GM12878 (cell line): ENCODE data around the gene DPH1. TPM values are rescaled to one million over a fixed set of nuclear protein-coding genes. Genes with fewer than 3 reads are reported as not detected.
A peak's percentile ranks its signal among the peaks of the same experiment; 100 is the strongest.

Source experiments
- ATAC-seq: fragments of 200-7000 bp; cut with Tn5 transposase; 3 replicates; pipeline ENCODE4 v1.9.1; 2020; ENCODE audit warnings: mild to moderate bottlenecking, moderate library complexity
- BruUV-seq: library from RNA; stranded (reverse); fragments of 400-500 nt; replicated peaks from 2 replicates; lab custom pipeline; 2021; lab: Mats Ljungman, UMichigan
- CTCF ChIA-PET: fragments of 300-600 bp; sonication (Branson Sonifier 250); formaldehyde crosslinking; extraction: SDS; loops from one replicate; lab custom pipeline; 2021; ENCODE audit warnings: inconsistent platforms; lab: Yijun Ruan, JAX
- POLR2A ChIA-PET: fragments of 350-600 bp; formaldehyde crosslinking; extraction: SDS; loops from one replicate; lab custom pipeline; 2021; ENCODE audit warnings: inconsistent platforms; lab: Charles Lee
- RAD21 ChIA-PET: fragments of 300-600 bp; sonication (Branson Sonifier 250); formaldehyde crosslinking; loops from one replicate; lab custom pipeline; 2023; ENCODE audit warnings: antibody characterized with exemption; ENCODE audit not compliant: unreplicated experiment; lab: Charles Lee
- SMC1A ChIA-PET: fragments of 300-600 bp; sonication (Branson Sonifier 250); formaldehyde crosslinking; loops from one replicate; lab custom pipeline; 2023; ENCODE audit not compliant: unreplicated experiment, uncharacterized antibody; lab: Charles Lee
- DNase-seq: peaks from one replicate; pipeline ENCODE4 v3.0.0-alpha.2; 2011; ENCODE audit warnings: low read depth, low spot score
- FAIRE-seq: peaks from 3 replicates; lab custom pipeline; 2011; peaks lifted over from hg19 to GRCh38; lab: Jason Lieb, UNC
- H2AFZ ChIP-seq: 2 replicates; pipeline ENCODE4 v1.6.0; 2011; ENCODE audit warnings: low read depth, low read length, control low read depth; ENCODE audit not compliant: control insufficient read depth
- H3K27ac ChIP-seq: 2 replicates; pipeline ENCODE4 v1.5.1; 2011; ENCODE audit warnings: control low read depth; ENCODE audit not compliant: control insufficient read depth, insufficient read depth
- H3K27me3 ChIP-seq, 2 experiments: replicated peaks in 1 of 2; 2 replicates each; pipeline versions ENCODE4 v1.6.0 to v1.6.1; 2011; ENCODE audit warnings: low read length in 1 of 2; ENCODE audit not compliant: control insufficient read depth in 2 of 2, insufficient read depth in 2 of 2
- H3K36me3 ChIP-seq, 2 experiments: 2 replicates each; pipeline ENCODE4 v1.5.1; 2011; ENCODE audit warnings: low read length in 1 of 2; ENCODE audit not compliant: control insufficient read depth in 2 of 2, insufficient read depth in 2 of 2
- H3K4me1 ChIP-seq: 2 replicates; pipeline ENCODE4 v1.6.1; 2011; ENCODE audit warnings: mild to moderate bottlenecking, low read length, moderate library complexity, mixed read lengths; ENCODE audit not compliant: control insufficient read depth, insufficient read depth
- H3K4me2 ChIP-seq: 2 replicates; pipeline ENCODE4 v1.6.0; 2011; ENCODE audit warnings: control low read depth; ENCODE audit not compliant: control insufficient read depth, insufficient read depth
- H3K4me3 ChIP-seq: fragments of 200-600 bp; sonication (generic); 2 replicates; pipeline ENCODE4 v1.5.1; 2016
- H3K79me2 ChIP-seq: 2 replicates; pipeline ENCODE4 v1.6.0; 2011; ENCODE audit warnings: low read length; ENCODE audit not compliant: control insufficient read depth, insufficient read depth
- H3K9ac ChIP-seq: 2 replicates; pipeline ENCODE4 v1.8.0; 2011; ENCODE audit warnings: low read length, control low read depth, mixed read lengths; ENCODE audit not compliant: control insufficient read depth, insufficient read depth
- H3K9me3 ChIP-seq: replicated peaks from 3 replicates; pipeline ENCODE4 v1.5.1; 2011; ENCODE audit warnings: mild to moderate bottlenecking, low read length; ENCODE audit not compliant: control insufficient read depth, insufficient read depth
- H4K20me1 ChIP-seq: 2 replicates; pipeline ENCODE4 v1.6.0; 2011; ENCODE audit not compliant: control insufficient read depth, insufficient read depth
- ATF7 ChIP-seq: fragments of 450-650 bp; IDR thresholded peaks from 2 replicates; pipeline ENCODE4 v1.6.1; 2016; ENCODE audit warnings: low read depth, mild to moderate bottlenecking
- BHLHE40 ChIP-seq, 2 experiments: fragments of 450-650 bp in 1 of 2; IDR thresholded peaks; 2 replicates each; pipeline ENCODE4 v1.6.1; 2011 to 2017; ENCODE audit warnings: low read depth in 2 of 2, borderline replicate concordance in 1 of 2, improper control_type of control experiment in 1 of 2, low read length in 1 of 2, mild to moderate bottlenecking in 1 of 2
- BRCA1 ChIP-seq: IDR thresholded peaks from 2 replicates; pipeline ENCODE4 v1.6.1; 2011; ENCODE audit warnings: low read depth, low read length, improper control_type of control experiment
- CBX5 ChIP-seq: sonication (generic); IDR thresholded peaks from 2 replicates; pipeline ENCODE4 v1.6.1; 2016; ENCODE audit warnings: low read depth, moderate library complexity, mild to moderate bottlenecking, inconsistent platforms
- CREB1 ChIP-seq: IDR thresholded peaks from 2 replicates; pipeline ENCODE4 v1.6.1; 2012; ENCODE audit warnings: low read depth, mild to moderate bottlenecking, inconsistent platforms
- CREM ChIP-seq: IDR thresholded peaks from 2 replicates; pipeline ENCODE4 v1.6.1; 2014; ENCODE audit warnings: antibody characterized with exemption, low read depth
- CTCF ChIP-seq, 3 experiments: IDR thresholded peaks in 2 of 3; conservative IDR thresholded peaks in 1 of 3; 2 replicates each; pipeline ENCODE4 v1.5.1; 2011; ENCODE audit warnings: low read depth in 3 of 3, low read length in 3 of 3, mild to moderate bottlenecking in 3 of 3, control low read depth in 2 of 3, moderate library complexity in 2 of 3, inconsistent platforms in 1 of 3, mixed read lengths in 1 of 3; ENCODE audit not compliant: control insufficient read depth in 2 of 3, insufficient read depth in 1 of 3; ENCODE audit errors: extremely low read depth in 1 of 3
- HDGF ChIP-seq: fragments of 450-650 bp; IDR thresholded peaks from 2 replicates; pipeline ENCODE4 v1.6.1; 2016; ENCODE audit warnings: antibody characterized with exemption
- IKZF1 ChIP-seq: fragments of 450-650 bp; conservative IDR thresholded peaks from 2 replicates; pipeline ENCODE4 v1.6.1; 2017; ENCODE audit warnings: antibody characterized with exemption, mild to moderate bottlenecking
- IKZF2 ChIP-seq, 2 experiments: fragments of 450-650 bp; IDR thresholded peaks; 2 replicates each; pipeline ENCODE4 v1.6.1; 2017; ENCODE audit warnings: mild to moderate bottlenecking in 2 of 2, moderate library complexity in 2 of 2
- IRF4 ChIP-seq: IDR thresholded peaks from 2 replicates; pipeline ENCODE4 v1.6.1; 2011; ENCODE audit warnings: low read depth, low read length
- JUNB ChIP-seq: IDR thresholded peaks from 2 replicates; pipeline ENCODE4 v1.6.1; 2016; ENCODE audit warnings: antibody characterized with exemption, mild to moderate bottlenecking
- POLR2AphosphoS2 ChIP-seq: IDR thresholded peaks from 2 replicates; pipeline ENCODE4 v1.6.1; 2011; ENCODE audit warnings: low read depth, mild to moderate bottlenecking, low read length, improper control_type of control experiment, moderate library complexity
- POLR2AphosphoS5 ChIP-seq: IDR thresholded peaks from 2 replicates; pipeline ENCODE4 v1.6.1; 2011; ENCODE audit warnings: mild to moderate bottlenecking, low read length, inconsistent platforms
- WRNIP1 ChIP-seq: IDR thresholded peaks from 2 replicates; pipeline ENCODE4 v1.6.1; 2011; ENCODE audit warnings: low read depth, low read length, improper control_type of control experiment, borderline replicate concordance
- YY1 ChIP-seq: IDR thresholded peaks from 2 replicates; pipeline ENCODE4 v1.6.1; 2011; ENCODE audit warnings: low read depth, mild to moderate bottlenecking, low read length
- ZNF207 ChIP-seq: fragments of 450-650 bp; IDR thresholded peaks from 2 replicates; pipeline ENCODE4 v1.6.1; 2014; ENCODE audit warnings: antibody characterized with exemption, mild to moderate bottlenecking, borderline replicate concordance
- WGBS: methylation state at CpG from one replicate; pipeline ENCODE4 v1.1.6; 2016; ENCODE audit warnings: low lambda C conversion rate; ENCODE audit not compliant: insufficient replicate concordance, insufficient coverage; ENCODE audit errors: missing lambda C conversion rate; 5-methylcytosine and 5-hydroxymethylcytosine counted together
- in situ Hi-C: fragments of 300-500 bp; cut with MboI; formaldehyde crosslinking; loops from 9 replicates; pipeline ENCODE4 v1.14.3; 2018; ENCODE audit warnings: mixed read lengths
- intact Hi-C: fragments of 100-400 bp; cut with micrococcal nuclease; formaldehyde crosslinking; loops from one replicate; pipeline ENCODE4 v1.14.2; 2022; ENCODE audit not compliant: unreplicated experiment
- polyA plus RNA-seq, 11 experiments: library from polyadenylated mRNA; depleted of rRNA in 4 of 11; unstranded in 6 of 11; stranded (reverse) in 5 of 11; fragments of >200 nt; fragmentation: Nextera tagmentation in 4 of 11; fragmentation: Illumina TruSeq in 1 of 11; extraction: Ambion mirVana in 4 of 11; extraction: Trizol in 1 of 11; gene quantifications; 1 replicate in 1 of 11; 2 replicates in 10 of 11; pipeline versions ENCODE4 v1.2.1 to v1.2.3, GENCODE V29; 2011 to 2016; ENCODE audit warnings: inconsistent platforms in 2 of 11, missing spikeins in 2 of 11, low read depth in 1 of 11
- total RNA-seq, 4 experiments: library from RNA; depleted of rRNA in 3 of 4; stranded (reverse); fragments of >200 nt in 3 of 4; fragmentation: Illumina TruSeq in 1 of 4; extraction: Trizol in 1 of 4; gene quantifications; 2 replicates each; pipeline versions ENCODE4 v1.2.1 to v1.2.3, GENCODE V29; 2013 to 2021
- TF ChIP-seq, protein P1 (sequence below): fragments of 150-350 bp; IDR thresholded peaks from 2 replicates; pipeline ENCODE4 v1.6.1; 2014; ENCODE audit warnings: mild to moderate bottlenecking, low read depth, low read length

Gene DPH1
- total and polyA plus RNA-seq, 10 of the 15 experiments (the other 5 are each of a cell fraction or from before 2014, with no cell fraction given), result 0.29 to 33.6 (median 20.2) TPM

GRCh38 chr17:2064980-2065785 is 35.2 kb downstream of the DPH1 start:
- 69% methylated on average over 24 of the region's 24 CpGs for WGBS
- Histone ChIP-seq H3K4me1 (peaks cover 47% of the 10 kb centered on the region), H4K20me1 (no peaks in the 10 kb centered on the region), H3K9me3 (no peaks in the 10 kb centered on the region), H3K79me2 (peaks cover 2% of the 10 kb centered on the region), H3K36me3 (peaks cover 19 to 29% of the 10 kb centered on the region in 2 experiments), H3K27ac (peak overlapping the region; percentile 34), H2AFZ (no peak overlapping the region), H3K4me2 (no peak overlapping the region), H3K4me3 (no peak overlapping the region), H3K27me3 (no peaks in the 10 kb centered on the region), H3K9ac (no peak overlapping the region)
- CTCF ChIA-PET, result interaction anchor here (0.6 to 8.5 kb wide), 20 partner anchors 8 to 229 kb away, joined by 3 to 77 read pairs (median 3); partner anchors contain the start of gene HIC1
- RAD21 ChIA-PET, result interaction anchor here (0.7 to 2.9 kb wide), 8 partner anchors 10 to 180 kb away, joined by 3 to 12 read pairs (median 4); partner anchors contain the start of gene HIC1
- in situ Hi-C loops (loop anchor here (10.0 kb wide), 1 partner anchor 180 kb away; no protein-coding TSS in a partner anchor), intact Hi-C loops (no loop called here)
- FAIRE-seq, result no peak
- BruUV-seq, result no TSS peak
- POLR2A ChIA-PET, result interaction anchor here (1.2 to 12.5 kb wide), 2 partner anchors 9 to 22 kb away, joined by 3 to 148 read pairs; no protein-coding TSS in a partner anchor
- no peak for DNase-seq
- SMC1A ChIA-PET, result interaction anchor here (0.6 to 3.9 kb wide), 10 partner anchors 17 to 180 kb away, joined by 3 to 27 read pairs (median 4); no protein-coding TSS in a partner anchor
- peak; percentile 72 for ATAC-seq
- TF ChIP-seq WRNIP1, result no peak
- TF ChIP-seq CBX5, result no peak
- TF ChIP-seq CTCF (IDR thresholded peaks at IDR 0.05 in 2 of 3, conservative IDR thresholded peaks at IDR 0.05 in 1 of 3; ENCODE audit: control insufficient read depth in 2 of 3, extremely low read depth in 1 of 3, insufficient read depth in 1 of 3, low read depth in 3 of 3, low read length in 3 of 3), result peak; percentile 44 to 61 (median 50)
- TF ChIP-seq BRCA1, result no peak
- peak; percentile 68; the same call in 1 of the 2 replicates for TF ChIP-seq CREM
- 0 out of 4 replicates have a peak, but pooled peaks of 1 of the 2 experiments have one; percentile 13 for TF ChIP-seq IKZF2 (IDR thresholded peaks at IDR 0.05)
- 0 out of 2 replicates have a peak, but pooled peaks have one; percentile 16 for TF ChIP-seq IKZF1
- TF ChIP-seq, protein P1, sequence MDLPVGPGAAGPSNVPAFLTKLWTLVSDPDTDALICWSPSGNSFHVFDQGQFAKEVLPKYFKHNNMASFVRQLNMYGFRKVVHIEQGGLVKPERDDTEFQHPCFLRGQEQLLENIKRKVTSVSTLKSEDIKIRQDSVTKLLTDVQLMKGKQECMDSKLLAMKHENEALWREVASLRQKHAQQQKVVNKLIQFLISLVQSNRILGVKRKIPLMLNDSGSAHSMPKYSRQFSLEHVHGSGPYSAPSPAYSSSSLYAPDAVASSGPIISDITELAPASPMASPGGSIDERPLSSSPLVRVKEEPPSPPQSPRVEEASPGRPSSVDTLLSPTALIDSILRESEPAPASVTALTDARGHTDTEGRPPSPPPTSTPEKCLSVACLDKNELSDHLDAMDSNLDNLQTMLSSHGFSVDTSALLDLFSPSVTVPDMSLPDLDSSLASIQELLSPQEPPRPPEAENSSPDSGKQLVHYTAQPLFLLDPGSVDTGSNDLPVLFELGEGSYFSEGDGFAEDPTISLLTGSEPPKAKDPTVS, result no peak
- TF ChIP-seq ZNF207, result no peak
- peak; percentile 43 for TF ChIP-seq POLR2AphosphoS5
- TF ChIP-seq HDGF, result peak; percentile 87
- TF ChIP-seq POLR2AphosphoS2, result 0 out of 2 replicates have a peak, but pooled peaks have one; percentile 12
- TF ChIP-seq YY1, result peak; percentile 33; the same call in 1 of the 2 replicates
- TF ChIP-seq JUNB, result peak; percentile 40; the same call in 1 of the 2 replicates
- TF ChIP-seq BHLHE40 (IDR thresholded peaks at IDR 0.05; ENCODE audit: borderline replicate concordance in 1 of 2, low read depth in 2 of 2, low read length in 1 of 2), result peak in 1 of 2 experiments; percentile 27; a peak in 1 of 4 replicates
- peak; percentile 77 for TF ChIP-seq ATF7
- TF ChIP-seq CREB1, result 0 out of 2 replicates have a peak, but pooled peaks have one; percentile 34
- TF ChIP-seq IRF4, result peak; percentile 54; the same call in 1 of the 2 replicates
